Peyer's patch (tissue), 4 donors: ENCODE results near the gene ABCA13. TPM values are rescaled to one million over a fixed set of nuclear protein-coding genes. Genes with fewer than 3 reads are reported as not detected.

ENCODE experiments used
- DNase-seq, 3 donors: peaks; one replicate each; pipeline ENCODE4 v3.0.0-alpha.2; 2017 to 2019
- H3K27ac ChIP-seq, 4 donors: fragments of 200-600 bp; sonication (generic); one replicate each; pipeline ENCODE4 v1.5.1; 2016 to 2019
- H3K27me3 ChIP-seq, 2 donors: fragments of 200-600 bp; sonication (generic); one replicate each; pipeline ENCODE4 v1.5.1; 2019
- H3K36me3 ChIP-seq, 3 donors: fragments of 200-600 bp; sonication (generic); one replicate each; pipeline ENCODE4 v1.5.1; 2016 to 2019
- H3K4me1 ChIP-seq, 4 donors: fragments of 200-600 bp; sonication (generic); one replicate each; pipeline ENCODE4 v1.5.1; 2016 to 2019
- H3K4me3 ChIP-seq, 4 donors: fragments of 200-600 bp; sonication (generic); 1 replicate in 3 of 4; 2 replicates in 1 of 4; pipeline ENCODE4 v1.5.1; 2016 to 2019; ENCODE audit warnings: mild to moderate bottlenecking in 1 of 4
- H3K9me3 ChIP-seq, 4 donors: fragments of 200-600 bp; sonication (generic); one replicate each; pipeline ENCODE4 v1.5.1; 2016 to 2019; ENCODE audit warnings: mild to moderate bottlenecking in 1 of 4
- POLR2A ChIP-seq, 2 donors: fragments of 450-650 bp; IDR thresholded peaks; one replicate each; pipeline ENCODE4 v1.5.1; 2017; ENCODE audit warnings: antibody characterized with exemption in 2 of 2, mild to moderate bottlenecking in 2 of 2, moderate library complexity in 2 of 2
- total RNA-seq, 4 donors: library from RNA; depleted of rRNA; stranded (reverse); fragments of >200 nt; gene quantifications; one replicate each; pipeline ENCODE4 v1.1.0, GENCODE V29; 2016
- TF ChIP-seq, protein P1 (sequence below), 6 experiments: fragments of 450-650 bp in 4 of 6; fragments of 200-600 bp in 2 of 6; sonication (generic) in 1 of 6; IDR thresholded peaks; one replicate each; pipeline ENCODE4 v1.5.1; 2017 to 2019; ENCODE audit warnings: antibody characterized with exemption in 6 of 6, mild to moderate bottlenecking in 3 of 6, moderate library complexity in 1 of 6

Gene ABCA13
- total RNA-seq, 4 donors from 2014 or later, result 0.53 to 2.7 (median 1.7) TPM

DNA sequence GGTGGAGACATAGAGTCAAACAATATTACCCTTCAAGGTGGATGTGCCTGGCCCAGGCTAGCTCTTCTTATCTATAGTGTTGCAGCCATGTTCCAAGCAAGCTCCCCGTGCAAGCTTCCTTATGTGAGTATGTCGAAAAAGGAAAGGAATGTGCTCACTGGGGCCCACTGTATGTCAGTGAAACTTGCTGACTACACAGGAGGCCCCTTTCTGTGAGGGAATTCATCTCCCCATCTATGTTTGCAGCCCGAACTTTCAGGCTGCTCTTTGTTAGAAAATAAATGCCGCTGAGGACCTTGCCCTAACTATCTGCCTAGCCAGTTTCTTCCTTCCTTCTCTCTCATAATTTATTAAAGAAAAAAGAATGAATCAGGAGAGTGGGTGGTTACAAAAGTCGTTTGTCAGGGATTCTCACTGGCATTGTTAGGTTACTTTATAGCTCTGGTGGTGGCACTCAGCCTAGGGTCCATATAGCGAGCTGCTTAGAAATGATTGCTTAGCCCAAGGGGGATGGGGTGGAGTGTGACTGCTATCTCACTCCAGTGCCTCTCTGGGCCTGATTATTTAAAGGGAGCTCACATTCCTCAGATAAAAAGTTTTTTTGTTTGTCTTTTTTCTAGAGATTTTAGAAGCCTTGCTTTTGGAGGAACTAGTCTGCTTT is 302.1 kb downstream of the ABCA13 start:
- no peak for DNase-seq
- Histone ChIP-seq H3K9me3 (no peaks in the 10 kb centered on the region), H3K4me3 (no peak overlapping the region), H3K4me1 (no peaks in the 10 kb centered on the region), H3K27me3 (no peaks in the 10 kb centered on the region), H3K36me3 (no peaks in the 10 kb centered on the region), H3K27ac (no peak overlapping the region)
- TF ChIP-seq POLR2A (IDR thresholded peaks at IDR 0.05), result no peak
- TF ChIP-seq, protein P1, sequence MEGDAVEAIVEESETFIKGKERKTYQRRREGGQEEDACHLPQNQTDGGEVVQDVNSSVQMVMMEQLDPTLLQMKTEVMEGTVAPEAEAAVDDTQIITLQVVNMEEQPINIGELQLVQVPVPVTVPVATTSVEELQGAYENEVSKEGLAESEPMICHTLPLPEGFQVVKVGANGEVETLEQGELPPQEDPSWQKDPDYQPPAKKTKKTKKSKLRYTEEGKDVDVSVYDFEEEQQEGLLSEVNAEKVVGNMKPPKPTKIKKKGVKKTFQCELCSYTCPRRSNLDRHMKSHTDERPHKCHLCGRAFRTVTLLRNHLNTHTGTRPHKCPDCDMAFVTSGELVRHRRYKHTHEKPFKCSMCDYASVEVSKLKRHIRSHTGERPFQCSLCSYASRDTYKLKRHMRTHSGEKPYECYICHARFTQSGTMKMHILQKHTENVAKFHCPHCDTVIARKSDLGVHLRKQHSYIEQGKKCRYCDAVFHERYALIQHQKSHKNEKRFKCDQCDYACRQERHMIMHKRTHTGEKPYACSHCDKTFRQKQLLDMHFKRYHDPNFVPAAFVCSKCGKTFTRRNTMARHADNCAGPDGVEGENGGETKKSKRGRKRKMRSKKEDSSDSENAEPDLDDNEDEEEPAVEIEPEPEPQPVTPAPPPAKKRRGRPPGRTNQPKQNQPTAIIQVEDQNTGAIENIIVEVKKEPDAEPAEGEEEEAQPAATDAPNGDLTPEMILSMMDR (IDR thresholded peaks at IDR 0.05), result no peak

DNA sequence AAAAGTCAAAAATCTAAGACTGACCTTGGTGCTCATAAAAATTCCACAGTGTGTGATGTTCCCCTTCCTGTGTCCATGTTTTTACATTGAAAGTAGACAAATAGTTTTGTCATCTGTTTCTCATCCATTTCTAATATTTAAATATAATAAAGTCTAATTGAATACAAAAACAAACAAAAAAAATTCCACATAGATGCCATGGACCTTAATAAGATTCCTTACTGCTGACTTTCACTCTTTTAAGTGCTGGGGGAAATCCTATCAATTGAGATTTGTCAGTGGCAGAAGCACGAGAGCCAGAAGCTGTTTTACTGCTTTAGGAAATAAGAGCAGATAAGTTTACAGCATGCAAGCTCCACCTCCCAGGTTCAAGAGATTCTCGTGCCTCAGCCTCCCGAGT is 310.0 kb downstream of the ABCA13 start:
- H3K27ac ChIP-seq, result no peak overlapping the region
- H3K4me1 ChIP-seq, result no peaks in the 10 kb centered on the region
- H3K36me3 ChIP-seq, result no peaks in the 10 kb centered on the region
- H3K4me3 ChIP-seq, result no peak overlapping the region
- H3K9me3 ChIP-seq, result no peaks in the 10 kb centered on the region
- H3K27me3 ChIP-seq, result no peaks in the 10 kb centered on the region
- no peak for DNase-seq
- no peak for TF ChIP-seq POLR2A (IDR thresholded peaks at IDR 0.05)
- TF ChIP-seq, protein P1 (IDR thresholded peaks at IDR 0.05), result no peak

DNA sequence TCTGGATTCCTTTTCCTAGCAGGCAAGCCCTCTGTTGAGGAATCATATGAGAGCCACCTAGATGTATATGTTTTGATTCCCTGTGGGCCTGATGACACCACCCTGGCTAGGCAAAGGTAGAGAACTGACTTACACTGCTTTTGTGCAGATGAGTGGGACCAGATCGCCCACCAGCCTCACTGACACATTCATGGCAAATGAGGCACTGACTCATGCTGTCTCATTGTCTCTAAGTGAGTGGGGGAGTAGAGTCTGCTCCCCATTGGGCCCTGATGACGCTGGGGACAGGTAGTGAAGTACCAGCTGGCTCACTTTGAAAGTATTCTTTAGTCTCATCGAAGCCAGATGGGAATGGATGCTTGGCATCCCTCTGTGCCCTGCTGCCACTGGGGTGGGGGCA is 326.3 kb downstream of the ABCA13 start:
- no peaks in the 10 kb centered on the region for H3K27me3 ChIP-seq
- H3K4me1 ChIP-seq, result no peaks in the 10 kb centered on the region
- no peak overlapping the region for H3K4me3 ChIP-seq
- H3K36me3 ChIP-seq, result no peaks in the 10 kb centered on the region
- no peaks in the 10 kb centered on the region for H3K9me3 ChIP-seq
- DNase-seq, result no peak
- no peak overlapping the region for H3K27ac ChIP-seq
- TF ChIP-seq, protein P1 (IDR thresholded peaks at IDR 0.05), result no peak
- TF ChIP-seq POLR2A (IDR thresholded peaks at IDR 0.05), result no peak

DNA sequence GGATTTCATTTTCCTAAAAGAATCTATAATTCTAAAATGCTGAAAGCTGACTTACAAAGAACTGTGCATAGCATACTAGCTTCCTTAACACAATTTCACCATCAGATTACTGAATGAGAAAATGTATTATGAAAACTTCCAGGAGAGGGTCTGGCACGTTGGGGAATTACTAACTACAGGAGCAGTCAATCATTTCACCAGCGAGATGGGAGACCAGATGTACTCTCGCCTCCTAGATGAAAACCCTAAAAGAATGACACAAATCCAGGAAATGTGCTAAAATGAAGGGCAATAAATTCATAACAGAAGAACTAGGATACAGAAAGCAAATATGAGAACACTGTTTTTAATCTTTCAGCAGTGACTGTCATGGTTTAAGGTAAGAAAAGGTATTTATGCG is 330.8 kb downstream of the ABCA13 start:
- no peak for TF ChIP-seq POLR2A (IDR thresholded peaks at IDR 0.05)
- TF ChIP-seq, protein P1 (IDR thresholded peaks at IDR 0.05), result no peak
- no peaks in the 10 kb centered on the region for H3K9me3 ChIP-seq
- DNase-seq, result no peak
- H3K36me3 ChIP-seq, result no peaks in the 10 kb centered on the region
- H3K4me1 ChIP-seq, result no peaks in the 10 kb centered on the region
- H3K27me3 ChIP-seq, result no peaks in the 10 kb centered on the region
- no peak overlapping the region for H3K27ac ChIP-seq
- H3K4me3 ChIP-seq, result no peak overlapping the region

DNA sequence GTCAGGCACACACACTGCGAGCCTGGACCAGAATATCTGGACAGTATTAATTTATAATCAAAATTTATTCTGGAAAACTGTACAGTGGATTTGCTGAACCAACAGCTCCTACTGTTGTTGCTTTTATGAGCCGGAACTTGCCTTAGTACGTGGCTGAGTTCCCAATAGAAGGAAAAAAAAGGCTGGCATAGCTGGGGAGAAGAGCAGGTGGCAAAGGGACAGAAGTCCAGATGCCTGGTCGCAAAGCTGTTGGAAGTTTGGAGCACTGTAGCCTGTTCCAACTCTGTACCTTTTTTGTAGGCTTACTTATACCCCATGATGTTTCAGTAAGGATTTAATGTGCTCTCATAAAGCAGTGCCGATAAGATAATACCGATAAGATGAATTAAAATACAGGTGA is 333.8 kb downstream of the ABCA13 start:
- Histone ChIP-seq H3K36me3 (no peaks in the 10 kb centered on the region), H3K9me3 (no peaks in the 10 kb centered on the region), H3K4me1 (no peaks in the 10 kb centered on the region), H3K27me3 (no peaks in the 10 kb centered on the region), H3K27ac (no peak overlapping the region), H3K4me3 (no peak overlapping the region)
- no peak for DNase-seq
- TF ChIP-seq, protein P1 (IDR thresholded peaks at IDR 0.05), result no peak
- TF ChIP-seq POLR2A (IDR thresholded peaks at IDR 0.05), result no peak

DNA sequence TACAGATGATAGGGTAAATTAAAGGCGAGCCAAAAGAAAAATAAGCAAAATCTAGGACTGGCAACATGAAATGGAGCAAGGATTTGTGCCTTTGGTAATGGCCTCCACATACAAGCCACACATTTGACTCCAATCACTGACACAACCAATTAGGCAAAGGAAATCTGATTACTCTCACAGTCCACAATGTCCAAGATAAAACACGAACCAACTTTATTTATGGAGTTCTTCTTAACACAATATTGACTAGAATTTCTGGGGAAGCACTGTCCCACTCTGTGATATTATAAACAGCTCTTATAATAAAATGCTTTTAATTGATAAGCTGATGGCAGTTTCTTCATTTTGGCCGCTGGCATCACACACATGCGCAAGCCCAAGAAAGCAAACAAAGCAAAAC is 334.2 kb downstream of the ABCA13 start:
- Histone ChIP-seq H3K9me3 (no peaks in the 10 kb centered on the region), H3K4me3 (no peak overlapping the region), H3K27ac (no peak overlapping the region), H3K36me3 (no peaks in the 10 kb centered on the region), H3K4me1 (no peaks in the 10 kb centered on the region), H3K27me3 (no peaks in the 10 kb centered on the region)
- DNase-seq, result no peak
- TF ChIP-seq POLR2A (IDR thresholded peaks at IDR 0.05), result no peak
- TF ChIP-seq, protein P1 (IDR thresholded peaks at IDR 0.05), result no peak
